Naive thymus-derived CD4-positive, alpha-beta T cell (primary cell): ENCODE data around the gene SRSF6. TPM values are rescaled to one million over a fixed set of nuclear protein-coding genes. Genes with fewer than 3 reads are reported as not detected.
"Not testable (repeated sequence)": the region's sequence is repeated elsewhere in the genome, so short reads cannot be mapped to it uniquely, and the experiment has no call there.

ENCODE experiments used
- ATAC-seq: fragments of 150-1000 bp; cut with Tn5 transposase; 2 replicates; pipeline ENCODE4 v1.10.0; 2021; ENCODE audit warnings: mild to moderate bottlenecking, moderate library complexity
- CTCF ChIA-PET: fragments of 350-600 bp; sonication (Branson Sonifier 250); formaldehyde crosslinking; loops from one replicate; lab custom pipeline; 2021; ENCODE audit warnings: antibody characterized with exemption; lab: Charles Lee
- POLR2A ChIA-PET: fragments of 350-600 bp; sonication (Branson Sonifier 250); formaldehyde crosslinking; loops from one replicate; lab custom pipeline; 2021; ENCODE audit warnings: antibody characterized with exemption, inconsistent platforms; lab: Charles Lee
- DNase-seq, 9 donors: peaks; one replicate each; pipeline versions ENCODE4 v3.0.0 to v3.0.0-alpha.2; 2020 to 2022; ENCODE audit warnings: mixed read lengths in 1 of 9
- H3K27ac ChIP-seq: one replicate; pipeline ENCODE4 v1.7.0; 2013; ENCODE audit warnings: mild to moderate bottlenecking, low read depth, low read length, moderate library complexity
- H3K27me3 ChIP-seq, 2 donors: one replicate each; pipeline ENCODE4 v1.7.0; 2013; ENCODE audit warnings: low read length in 2 of 2, mild to moderate bottlenecking in 2 of 2, moderate library complexity in 2 of 2; ENCODE audit not compliant: control insufficient read depth in 2 of 2, insufficient read depth in 2 of 2
- H3K36me3 ChIP-seq, 3 experiments: 1 replicate in 2 of 3; 2 replicates in 1 of 3; pipeline ENCODE4 v1.7.0; 2013; ENCODE audit warnings: low read length in 3 of 3, mild to moderate bottlenecking in 3 of 3, moderate library complexity in 1 of 3; ENCODE audit not compliant: insufficient read depth in 3 of 3, control insufficient read depth in 2 of 3
- H3K4me1 ChIP-seq, 2 donors: one replicate each; pipeline ENCODE4 v1.7.0; 2013; ENCODE audit warnings: low read length in 2 of 2, mild to moderate bottlenecking in 2 of 2, moderate library complexity in 1 of 2; ENCODE audit not compliant: control insufficient read depth in 2 of 2, insufficient read depth in 2 of 2
- H3K4me3 ChIP-seq: 2 replicates; pipeline ENCODE4 v1.7.0; 2013; ENCODE audit warnings: mild to moderate bottlenecking, low read length
- H3K9me3 ChIP-seq, 3 experiments: 1 replicate in 2 of 3; 2 replicates in 1 of 3; pipeline ENCODE4 v1.7.0; 2013; ENCODE audit warnings: low read length in 3 of 3; ENCODE audit not compliant: control insufficient read depth in 2 of 3
- H3K27ac Mint-ChIP-seq, 9 donors: one replicate each; pipeline ENCODE4 v1.8.0; 2020 to 2022; ENCODE audit warnings: mixed read lengths in 9 of 9, mild to moderate bottlenecking in 8 of 9, moderate library complexity in 5 of 9, inconsistent platforms in 2 of 9
- H3K27me3 Mint-ChIP-seq, 5 donors: one replicate each; pipeline ENCODE4 v1.8.0; 2021 to 2022; ENCODE audit warnings: mixed read lengths in 5 of 5, mild to moderate bottlenecking in 1 of 5
- H3K36me3 Mint-ChIP-seq, 5 donors: one replicate each; pipeline ENCODE4 v1.8.0; 2020 to 2022; ENCODE audit warnings: mixed read lengths in 5 of 5, mild to moderate bottlenecking in 3 of 5, inconsistent platforms in 1 of 5
- H3K4me1 Mint-ChIP-seq, 7 donors: one replicate each; pipeline ENCODE4 v1.8.0; 2020 to 2022; ENCODE audit warnings: mixed read lengths in 7 of 7, mild to moderate bottlenecking in 3 of 7, inconsistent platforms in 1 of 7
- H3K4me3 Mint-ChIP-seq, 10 donors: one replicate each; pipeline ENCODE4 v1.8.0; 2020 to 2022; ENCODE audit warnings: mild to moderate bottlenecking in 10 of 10, mixed read lengths in 10 of 10, moderate library complexity in 6 of 10, inconsistent platforms in 2 of 10
- H3K9me3 Mint-ChIP-seq, 11 donors: one replicate each; pipeline ENCODE4 v1.8.0; 2020 to 2022; ENCODE audit warnings: mixed read lengths in 11 of 11, mild to moderate bottlenecking in 4 of 11, inconsistent platforms in 1 of 11, moderate library complexity in 1 of 11
- intact Hi-C, 2 donors: fragments of 100-400 bp; cut with micrococcal nuclease; formaldehyde crosslinking; loops; one replicate each; pipeline ENCODE4 v1.15.1; 2023
- polyA plus RNA-seq, 2 donors: library from polyadenylated mRNA; unstranded; fragments of 300-500 nt; fragmentation: Illumina TruSeq; gene quantifications; one replicate each; pipeline ENCODE4 v1.2.3, GENCODE V29; 2021
- total RNA-seq, 6 experiments: library from RNA in 5 of 6; stranded (reverse) in 5 of 6; gene quantifications; 1 replicate in 5 of 6; 2 replicates in 1 of 6; pipeline ENCODE4 v1.2.3 and lab custom pipeline; 2021 to 2026

SRSF6 gene
- total and polyA plus RNA-seq, 7 experiments from 2014 or later, result 46.6 to 291 (median 234) TPM

GRCh38 chr20:43456252-43456651, 1.4 kb upstream of the SRSF6 start:
- Histone ChIP-seq H3K4me1 (peaks cover 10 to 25% of the 10 kb centered on the region in 2 donors), H3K36me3 (peaks cover 8 to 28% (median 14%) of the 10 kb centered on the region in 3 experiments)
- H3K27me3 ChIP-seq, H3K9me3 ChIP-seq, DNase-seq, H3K4me3 ChIP-seq, H3K27ac ChIP-seq, H3K9me3 Mint-ChIP-seq, ATAC-seq: not testable (repeated sequence)
- intact Hi-C loops, result loop anchor here (2.0 to 10.0 kb wide), 11 partner anchors 211 to 1961 kb away; partner anchors contain the start of genes YWHAB (in 2 of the 2), CHD6 (in 1 of the 2), FITM2 (in 1 of the 2) and MYBL2 (in 1 of the 2)
- Mint-ChIP-seq H3K4me3 (peak overlapping the region; percentile 79 to 100 (median 94)), H3K27ac (peak overlapping the region in 2 of 9 donors; percentile 96 to 100), H3K4me1 (peaks cover 23 to 34% (median 29%) of the 10 kb centered on the region in 7 donors), H3K36me3 (peaks cover 7 to 25% (median 16%) of the 10 kb centered on the region in 5 donors), H3K27me3 (peaks cover 3 to 17% (median 7%) of the 10 kb centered on the region in 5 donors)
- POLR2A ChIA-PET, result interaction anchor here (0.7 to 3.4 kb wide), 3 partner anchors 58 to 1161 kb away, joined by 3 to 18 read pairs (median 9); partner anchors contain the start of gene IFT52
- CTCF ChIA-PET, result interaction anchor here (0.6 kb wide), 1 partner anchor 15 kb away, joined by 3 read pairs; no protein-coding TSS in a partner anchor

DNA sequence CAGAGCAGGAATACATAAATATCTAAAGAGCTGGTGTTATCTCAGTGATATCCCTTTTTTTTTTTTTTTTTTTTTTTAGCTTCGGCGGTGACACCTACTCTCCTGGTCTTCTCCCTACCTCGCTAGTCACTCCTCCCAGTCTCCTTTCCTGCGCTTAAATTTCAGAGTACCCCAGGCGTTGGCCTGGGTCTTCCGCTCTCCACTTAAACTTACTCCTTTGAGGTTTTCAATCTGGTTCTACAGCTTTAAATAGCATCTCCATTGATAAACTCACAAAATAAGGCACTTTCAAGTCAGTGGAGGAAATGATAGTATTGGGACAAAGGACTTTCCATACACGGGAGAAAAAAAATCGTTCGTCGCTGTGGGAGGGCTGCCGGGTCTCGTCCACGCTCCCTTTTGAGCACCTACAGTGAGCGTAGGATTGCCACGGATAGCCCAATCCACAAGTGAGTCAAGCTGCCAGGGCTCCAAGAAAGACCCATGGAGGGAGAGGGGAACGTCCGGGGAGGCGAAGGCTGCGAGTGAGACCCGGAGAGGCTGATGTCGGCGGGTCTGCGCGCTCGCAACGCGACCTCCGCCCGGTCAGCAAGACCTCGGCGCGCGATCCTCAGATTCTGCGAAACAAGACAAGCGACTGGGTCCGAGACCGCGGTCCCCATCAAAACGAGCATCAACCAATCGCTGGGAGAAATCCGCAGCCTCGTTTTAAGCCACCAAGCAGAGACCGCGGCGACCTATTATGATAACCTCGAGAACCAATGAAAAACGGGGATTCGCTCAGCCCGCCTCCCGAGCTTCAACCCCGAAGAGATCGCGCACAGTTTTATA, 672 bp upstream of the SRSF6 start:
- H3K27ac ChIP-seq, result peak overlapping the region; percentile 100
- ATAC-seq (peak; percentile 82), DNase-seq (peak in 7 of 9 donors; percentile 73 to 92 (median 91))
- H3K27me3 ChIP-seq, result no peaks in the 10 kb centered on the region
- peaks cover 10 to 29% of the 10 kb centered on the region in 2 donors for H3K4me1 ChIP-seq
- Mint-ChIP-seq H3K27ac (peak overlapping the region; percentile 96 to 100 (median 99)), H3K4me1 (peaks cover 24 to 42% (median 35%) of the 10 kb centered on the region in 7 donors), H3K36me3 (peaks cover 7 to 28% (median 21%) of the 10 kb centered on the region in 5 donors), H3K9me3 (no peaks in the 10 kb centered on the region), H3K27me3 (peaks cover 0 to 14% (median 4%) of the 10 kb centered on the region in 5 donors), H3K4me3 (peak overlapping the region; percentile 79 to 100 (median 94))
- peaks cover 11 to 28% (median 19%) of the 10 kb centered on the region in 3 experiments for H3K36me3 ChIP-seq
- intact Hi-C loops, result loop anchor here (1.0 to 10.0 kb wide), 14 partner anchors 57 to 1960 kb away; partner anchors contain the start of genes IFT52 (in 2 of the 2), OSER1 (in 2 of the 2), YWHAB (in 2 of the 2) and CHD6 (in 1 of the 2)
- CTCF ChIA-PET, result interaction anchor here (0.6 kb wide), 2 partner anchors 7 to 33 kb away, joined by 3 read pairs; no protein-coding TSS in a partner anchor
- no peaks in the 10 kb centered on the region for H3K9me3 ChIP-seq
- H3K4me3 ChIP-seq, result peak overlapping the region; percentile 86
- POLR2A ChIA-PET, result interaction anchor here (0.7 to 3.4 kb wide), 13 partner anchors 8 to 1211 kb away, joined by 3 to 18 read pairs (median 3); partner anchors contain the start of genes IFT52 and OSER1

GRCh38 chr20:43458422-43458924, 777 bp downstream of the SRSF6 start:
- peak overlapping the region; percentile 89 to 100 (median 99) for H3K27ac Mint-ChIP-seq
- POLR2A ChIA-PET, result interaction anchor here (0.6 to 3.4 kb wide), 5 partner anchors 9 to 696 kb away, joined by 3 to 18 read pairs (median 6); partner anchors contain the start of gene IFT52
- peaks cover 10 to 29% of the 10 kb centered on the region in 2 donors for H3K4me1 ChIP-seq
- peaks cover 27 to 55% (median 45%) of the 10 kb centered on the region in 7 donors for H3K4me1 Mint-ChIP-seq
- peaks cover 0 to 10% (median 4%) of the 10 kb centered on the region in 5 donors for H3K27me3 Mint-ChIP-seq
- peaks cover 7 to 32% (median 28%) of the 10 kb centered on the region in 5 donors for H3K36me3 Mint-ChIP-seq
- CTCF ChIA-PET, result no interaction called here
- H3K9me3 Mint-ChIP-seq, result no peaks in the 10 kb centered on the region
- H3K4me3 Mint-ChIP-seq, result peak overlapping the region; percentile 79 to 100 (median 94)
- DNase-seq (peak in 3 of 9 donors; percentile 19 to 75 (median 55)), ATAC-seq (no peak)
- H3K9me3 ChIP-seq, result no peaks in the 10 kb centered on the region
- peak overlapping the region; percentile 100 for H3K27ac ChIP-seq
- peaks cover 23 to 39% (median 27%) of the 10 kb centered on the region in 3 experiments for H3K36me3 ChIP-seq
- peak overlapping the region; percentile 86 for H3K4me3 ChIP-seq
- H3K27me3 ChIP-seq, result no peaks in the 10 kb centered on the region
- intact Hi-C loops, result loop anchor here (1.0 to 10.0 kb wide), 11 partner anchors 56 to 1959 kb away; partner anchors contain the start of genes YWHAB (in 2 of the 2), CHD6 (in 1 of the 2), FITM2 (in 1 of the 2) and PIGT (in 1 of the 2)

GRCh38 chr20:43459022-43459942, 1.6 kb downstream of the SRSF6 start:
- H3K27me3 Mint-ChIP-seq, result peaks cover 0 to 8% (median under 1%) of the 10 kb centered on the region in 5 donors
- peak overlapping the region; percentile 77 to 100 (median 89) for H3K27ac Mint-ChIP-seq
- Histone ChIP-seq H3K9me3 (no peaks in the 10 kb centered on the region), H3K36me3 (peaks cover 27 to 48% (median 28%) of the 10 kb centered on the region in 3 experiments), H3K4me1 (peaks cover 10 to 29% of the 10 kb centered on the region in 2 donors), H3K27me3 (no peaks in the 10 kb centered on the region), H3K4me3 (peak overlapping the region; percentile 86), H3K27ac (peak overlapping the region; percentile 100)
- intact Hi-C loops, result loop anchor here (2.0 to 10.0 kb wide), 10 partner anchors 466 to 1958 kb away; partner anchors contain the start of genes YWHAB (in 2 of the 2), CHD6 (in 1 of the 2), FITM2 (in 1 of the 2) and PIGT (in 1 of the 2)
- peak in 1 of 9 donors; percentile 31 for DNase-seq
- H3K4me3 Mint-ChIP-seq, result peak overlapping the region; percentile 79 to 100 (median 92)
- H3K9me3 Mint-ChIP-seq, result no peaks in the 10 kb centered on the region
- H3K36me3 Mint-ChIP-seq, result peaks cover 7 to 38% (median 37%) of the 10 kb centered on the region in 5 donors
- ChIA-PET POLR2A (interaction anchor here (1.8 to 3.4 kb wide), 2 partner anchors 10 to 55 kb away, joined by 6 to 18 read pairs; no protein-coding TSS in a partner anchor), CTCF (no interaction called here)
- H3K4me1 Mint-ChIP-seq, result peaks cover 27 to 63% (median 52%) of the 10 kb centered on the region in 7 donors
- no peak for ATAC-seq

DNA sequence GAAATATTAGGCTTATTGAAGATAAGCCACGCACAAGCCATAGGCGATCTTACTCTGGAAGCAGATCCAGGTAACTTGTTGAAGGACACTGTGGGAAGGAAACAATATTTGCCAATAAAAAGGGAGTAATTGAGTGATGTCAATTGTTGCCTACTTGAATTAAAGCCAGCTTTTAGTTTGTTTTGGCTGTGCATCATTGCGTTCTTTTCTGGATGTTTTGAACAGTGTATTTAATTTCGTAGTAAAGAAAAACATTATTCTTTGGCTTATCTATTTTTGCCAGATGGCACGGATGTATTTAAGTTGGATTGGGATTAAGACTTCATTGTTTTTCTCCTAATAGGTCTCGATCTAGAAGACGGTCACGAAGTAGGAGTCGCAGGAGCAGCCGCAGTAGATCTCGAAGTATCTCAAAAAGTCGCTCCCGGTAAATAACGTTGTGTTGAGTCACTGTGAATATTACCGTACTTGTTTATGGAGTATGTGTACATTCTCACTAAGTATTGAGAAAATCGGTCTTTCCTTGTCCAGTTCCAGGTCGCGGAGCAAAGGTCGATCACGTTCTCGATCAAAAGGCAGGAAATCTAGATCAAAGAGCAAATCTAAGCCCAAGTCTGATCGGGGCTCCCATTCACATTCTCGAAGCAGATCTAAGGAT, 2.6 kb downstream of the SRSF6 start:
- Histone ChIP-seq H3K4me1 (peaks cover 10 to 29% of the 10 kb centered on the region in 2 donors), H3K27ac (no peak overlapping the region), H3K27me3 (no peaks in the 10 kb centered on the region), H3K36me3 (peaks cover 27 to 58% (median 28%) of the 10 kb centered on the region in 3 experiments), H3K9me3 (no peaks in the 10 kb centered on the region), H3K4me3 (no peak overlapping the region)
- H3K9me3 Mint-ChIP-seq, result no peaks in the 10 kb centered on the region
- ATAC-seq, result no peak
- no peak for DNase-seq
- POLR2A ChIA-PET, result no interaction called here
- H3K27ac Mint-ChIP-seq, result peak overlapping the region; percentile 2 to 84 (median 51)
- CTCF ChIA-PET, result no interaction called here
- peak overlapping the region in 8 of 10 donors; percentile 28 to 99 (median 53) for H3K4me3 Mint-ChIP-seq
- peaks cover 0 to under 1% (median 0%) of the 10 kb centered on the region in 5 donors for H3K27me3 Mint-ChIP-seq
- H3K4me1 Mint-ChIP-seq, result peaks cover 27 to 68% (median 52%) of the 10 kb centered on the region in 7 donors
- intact Hi-C loops, result no loop called here
- H3K36me3 Mint-ChIP-seq, result peaks cover 7 to 43% (median 38%) of the 10 kb centered on the region in 5 donors
